Keratinocyte (primary cell): Measurements from ENCODE around the gene CAMK2G. TPM values are rescaled to one million over a fixed set of nuclear protein-coding genes. Genes with fewer than 3 reads are reported as not detected.
A peak's percentile ranks its signal among the peaks of the same experiment; 100 is the strongest.

Source experiments
- DNase-seq: peaks from one replicate; pipeline ENCODE4 v3.0.0-alpha.2; 2011; ENCODE audit warnings: low read depth, missing footprints, low spot score
- FAIRE-seq: peaks from 2 replicates; lab custom pipeline; 2011; peaks lifted over from hg19 to GRCh38; lab: Jason Lieb, UNC
- H2AFZ ChIP-seq: 2 replicates; pipeline ENCODE4 v1.6.0; 2012; ENCODE audit warnings: low read length, control low read depth, inconsistent platforms; ENCODE audit not compliant: control insufficient read depth
- H3K27ac ChIP-seq: 2 replicates; pipeline ENCODE4 v1.5.1; 2011; ENCODE audit warnings: low read length; ENCODE audit not compliant: control insufficient read depth, insufficient read depth
- H3K27me3 ChIP-seq: 3 replicates; pipeline ENCODE4 v1.6.0; 2011; ENCODE audit warnings: low read length; ENCODE audit not compliant: control insufficient read depth, insufficient read depth; ENCODE audit errors: extremely low read depth
- H3K36me3 ChIP-seq, 2 experiments: 2 replicates in 1 of 2; 3 replicates in 1 of 2; pipeline ENCODE4 v1.5.1; 2011; ENCODE audit warnings: low read length in 2 of 2, mild to moderate bottlenecking in 1 of 2; ENCODE audit not compliant: control insufficient read depth in 2 of 2, insufficient read depth in 2 of 2; ENCODE audit errors: extremely low read depth in 1 of 2
- H3K4me1 ChIP-seq: 3 replicates; pipeline ENCODE4 v1.5.1; 2011; ENCODE audit warnings: low read length; ENCODE audit not compliant: control insufficient read depth, insufficient read depth; ENCODE audit errors: extremely low read depth
- H3K4me2 ChIP-seq: 3 replicates; pipeline ENCODE4 v1.6.0; 2011; ENCODE audit warnings: low read depth, low read length; ENCODE audit not compliant: control insufficient read depth, insufficient read depth; ENCODE audit errors: extremely low read depth
- H3K4me3 ChIP-seq, 3 experiments: fragments of 200-600 bp in 1 of 3; sonication (generic) in 1 of 3; 2 replicates in 2 of 3; 3 replicates in 1 of 3; pipeline ENCODE4 v1.5.1; 2011 to 2016; ENCODE audit warnings: low read length in 3 of 3, mild to moderate bottlenecking in 3 of 3, control low read depth in 2 of 3, inconsistent platforms in 1 of 3, low read depth in 1 of 3, mixed read lengths in 1 of 3, mixed run types in 1 of 3, moderate library complexity in 1 of 3; ENCODE audit not compliant: control insufficient read depth in 2 of 3, insufficient read depth in 2 of 3; ENCODE audit errors: extremely low read depth in 1 of 3
- H3K79me2 ChIP-seq: 2 replicates; pipeline ENCODE4 v1.6.0; 2012; ENCODE audit warnings: low read length; ENCODE audit not compliant: control insufficient read depth, insufficient read depth
- H3K9ac ChIP-seq: 3 replicates; pipeline ENCODE4 v1.6.0; 2011; ENCODE audit warnings: low read length; ENCODE audit not compliant: control insufficient read depth, insufficient read depth; ENCODE audit errors: extremely low read depth
- H3K9me1 ChIP-seq: 3 replicates; pipeline ENCODE4 v1.6.0; 2011; ENCODE audit warnings: low read length; ENCODE audit not compliant: control insufficient read depth, insufficient read depth; ENCODE audit errors: extremely low read depth
- H3K9me3 ChIP-seq: 2 replicates; pipeline ENCODE4 v1.5.1; 2012; ENCODE audit warnings: low read depth, low read length; ENCODE audit not compliant: control insufficient read depth
- H4K20me1 ChIP-seq: 3 replicates; pipeline ENCODE4 v1.6.0; 2011; ENCODE audit warnings: low read length; ENCODE audit not compliant: control insufficient read depth, insufficient read depth; ENCODE audit errors: extremely low read depth
- CTCF ChIP-seq, 3 experiments: IDR thresholded peaks in 1 of 3; conservative IDR thresholded peaks in 1 of 3; optimal IDR thresholded peaks in 1 of 3; 2 replicates in 2 of 3; 3 replicates in 1 of 3; pipeline versions ENCODE3 to v1.5.1; 2011; ENCODE audit warnings: low read length in 3 of 3, mild to moderate bottlenecking in 3 of 3, moderate library complexity in 2 of 3, control low read depth in 1 of 3, inconsistent platforms in 1 of 3; ENCODE audit not compliant: insufficient read depth in 2 of 3; ENCODE audit errors: extremely low read depth in 1 of 3
- EZH2 ChIP-seq: IDR thresholded peaks from one replicate; pipeline ENCODE4 v1.6.1; 2012; ENCODE audit warnings: inconsistent platforms, mild to moderate bottlenecking, low read length, moderate library complexity
- dilution Hi-C: fragments of 300-500 bp; cut with MboI; formaldehyde crosslinking; loops from one replicate; pipeline ENCODE4 v1.7.0; 2020; ENCODE audit warnings: low sequenced_read_pairs; ENCODE audit not compliant: extremely low pct_ligation_motif_present
- polyA plus RNA-seq, 5 experiments: library from polyadenylated mRNA; depleted of rRNA in 3 of 5; stranded (reverse) in 3 of 5; stranded (forward) in 1 of 5; unstranded in 1 of 5; fragments of >200 nt; gene quantifications; 1 replicate in 1 of 5; 2 replicates in 3 of 5; 3 replicates in 1 of 5; pipeline versions ENCODE4 v1.2.1 to v1.2.3, GENCODE V29; 2011 to 2012; ENCODE audit warnings: missing spikeins in 2 of 5, low read depth in 1 of 5, low replicate concordance in 1 of 5

Gene CAMK2G
- polyA plus RNA-seq, 1 donor (not counting 4 experiments of a cell fraction or from before 2014, with no cell fraction given): 17.6 TPM

GRCh38 chr10:73848821-73849489 is 25.4 kb downstream of the CAMK2G start:
- H2AFZ ChIP-seq: no peak overlapping the region
- TF ChIP-seq CTCF (optimal IDR thresholded peaks at IDR 0.05 in 1 of 3, IDR thresholded peaks at IDR 0.05 in 1 of 3, conservative IDR thresholded peaks at IDR 0.05 in 1 of 3; ENCODE audit: extremely low read depth in 1 of 3, insufficient read depth in 2 of 3, low read length in 3 of 3) (peak; percentile 97 to 99 (median 98)), EZH2 (no peak)
- no peaks in the 10 kb centered on the region for H3K9me1 ChIP-seq
- peaks cover 34 to 35% of the 10 kb centered on the region in 2 experiments for H3K36me3 ChIP-seq
- dilution Hi-C loops: no loop called here
- no peaks in the 10 kb centered on the region for H3K79me2 ChIP-seq
- H3K4me1 ChIP-seq: no peaks in the 10 kb centered on the region
- H3K4me3 ChIP-seq: no peak overlapping the region
- no peak overlapping the region for H3K9ac ChIP-seq
- no peaks in the 10 kb centered on the region for H4K20me1 ChIP-seq
- no peak overlapping the region for H3K27ac ChIP-seq
- no peaks in the 10 kb centered on the region for H3K27me3 ChIP-seq
- DNase-seq (peak; percentile 46), FAIRE-seq (peak; percentile 60)
- H3K9me3 ChIP-seq: no peaks in the 10 kb centered on the region
- H3K4me2 ChIP-seq: no peak overlapping the region

- H4K20me1 ChIP-seq: no peaks in the 10 kb centered on the region
- dilution Hi-C loops: no loop called here
- H3K27ac ChIP-seq: no peak overlapping the region
Observed at GRCh38 chr10:73847031-73847430, 27.3 kb downstream of the CAMK2G start.

More at GRCh38 chr10:73847031-73847430, 27.3 kb downstream of the CAMK2G start:
- peaks cover 29 to 33% of the 10 kb centered on the region in 2 experiments for H3K36me3 ChIP-seq
- DNase-seq (no peak), FAIRE-seq (no peak)
- H2AFZ ChIP-seq: no peak overlapping the region
- no peak for TF ChIP-seq EZH2
- no peak for TF ChIP-seq CTCF (optimal IDR thresholded peaks at IDR 0.05 in 1 of 3, IDR thresholded peaks at IDR 0.05 in 1 of 3, conservative IDR thresholded peaks at IDR 0.05 in 1 of 3; ENCODE audit: extremely low read depth in 1 of 3, insufficient read depth in 2 of 3, low read length in 3 of 3)
- no peak overlapping the region for H3K4me2 ChIP-seq
- H3K9ac ChIP-seq: no peak overlapping the region
- H3K79me2 ChIP-seq: no peaks in the 10 kb centered on the region
- H3K9me3 ChIP-seq: no peaks in the 10 kb centered on the region
- no peak overlapping the region for H3K4me3 ChIP-seq
- no peaks in the 10 kb centered on the region for H3K4me1 ChIP-seq
- H3K9me1 ChIP-seq: no peaks in the 10 kb centered on the region
- no peaks in the 10 kb centered on the region for H3K27me3 ChIP-seq
